Gastroesophageal sphincter (tissue), 4 donors: ENCODE results near the gene CNBD2. TPM values are rescaled to one million over a fixed set of nuclear protein-coding genes. Genes with fewer than 3 reads are reported as not detected.

Experiments
- ATAC-seq: fragments of 150-250 bp; one replicate; pipeline ENCODE4 v1.9.1; 2016; ENCODE audit warnings: mild to moderate bottlenecking, moderate library complexity
- H3K27ac ChIP-seq, 4 donors: fragments of 200-600 bp; sonication (generic) in 3 of 4; 1 replicate in 3 of 4; 2 replicates in 1 of 4; pipeline ENCODE4 v1.5.1; 2016 to 2019
- H3K27me3 ChIP-seq: fragments of 200-600 bp; sonication (generic); one replicate; pipeline ENCODE4 v1.5.1; 2019
- H3K36me3 ChIP-seq, 2 donors: fragments of 200-600 bp; sonication (generic); one replicate each; pipeline ENCODE4 v1.5.1; 2019; ENCODE audit warnings: control low read depth in 1 of 2
- H3K4me1 ChIP-seq, 3 donors: fragments of 200-600 bp; sonication (generic); 1 replicate in 2 of 3; 2 replicates in 1 of 3; pipeline ENCODE4 v1.5.1; 2016 to 2019; ENCODE audit warnings: control low read depth in 2 of 3
- H3K4me3 ChIP-seq, 2 donors: fragments of 200-600 bp; sonication (generic); one replicate each; pipeline ENCODE4 v1.5.1; 2019; ENCODE audit warnings: mild to moderate bottlenecking in 1 of 2, moderate library complexity in 1 of 2
- H3K9me3 ChIP-seq, 3 donors: fragments of 200-600 bp; sonication (generic); one replicate each; pipeline ENCODE4 v1.5.1; 2017 to 2019; ENCODE audit warnings: control low read depth in 2 of 3
- EP300 ChIP-seq: sonication (generic); formaldehyde crosslinking; IDR thresholded peaks from one replicate; pipeline ENCODE4 v1.6.1; 2017; ENCODE audit warnings: antibody characterized with exemption, mild to moderate bottlenecking
- POLR2A ChIP-seq, 2 donors: fragments of 450-650 bp; IDR thresholded peaks; one replicate each; pipeline ENCODE4 v1.6.1; 2017; ENCODE audit warnings: antibody characterized with exemption in 2 of 2, mild to moderate bottlenecking in 2 of 2, moderate library complexity in 1 of 2
- POLR2AphosphoS5 ChIP-seq: sonication (generic); formaldehyde crosslinking; IDR thresholded peaks from one replicate; pipeline ENCODE4 v1.6.1; 2017; ENCODE audit warnings: antibody characterized with exemption
- WGBS, 2 donors: methylation state at CpG; one replicate each; pipeline ENCODE4 v1.1.5; 2018; ENCODE audit warnings: low coverage in 1 of 2; 5-methylcytosine and 5-hydroxymethylcytosine counted together
- total RNA-seq, 4 donors: library from RNA; depleted of rRNA; stranded (reverse); fragments of >200 nt; gene quantifications; one replicate each; pipeline ENCODE4 v1.1.0, GENCODE V29; 2016
- TF ChIP-seq, protein P1 (sequence below), 4 experiments: fragments of 200-600 bp in 2 of 4; fragments of 450-650 bp in 2 of 4; sonication (generic) in 1 of 4; IDR thresholded peaks; one replicate each; pipeline ENCODE4 v1.5.1; 2017 to 2019; ENCODE audit warnings: antibody characterized with exemption in 4 of 4, mild to moderate bottlenecking in 2 of 4, moderate library complexity in 2 of 4

CNBD2 gene
- total RNA-seq, 4 donors from 2014 or later, result 4.1 to 6.8 (median 5.7) TPM

DNA sequence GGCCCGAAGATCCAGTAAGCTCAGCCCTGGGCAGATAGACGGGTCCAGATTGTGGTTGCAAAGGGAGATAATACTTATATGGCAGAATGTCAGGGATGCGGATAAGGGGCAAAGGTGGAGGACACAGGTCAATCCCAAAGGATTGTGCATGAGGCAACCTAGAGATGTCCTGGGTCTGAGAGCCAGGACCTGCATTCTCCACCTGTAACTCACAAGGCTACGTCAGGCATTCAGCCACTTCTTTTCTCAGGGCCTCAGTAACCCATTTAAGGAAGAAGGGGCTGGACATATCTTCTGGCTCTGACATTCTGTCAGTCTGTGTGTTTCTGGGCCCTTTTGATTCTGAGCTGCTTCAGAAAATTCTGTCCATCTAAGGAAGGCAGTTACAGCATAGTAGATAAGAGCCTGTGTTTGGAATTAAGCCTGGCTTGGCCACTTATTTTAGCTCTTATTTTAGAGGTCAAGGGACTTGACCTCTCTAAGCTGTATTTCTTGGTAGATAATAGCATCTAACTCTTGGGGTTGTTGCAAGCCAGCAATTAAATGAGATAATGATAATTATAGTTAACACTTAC lies 40.2 kb downstream of the CNBD2 start:
- Histone ChIP-seq H3K4me1 (no peaks in the 10 kb centered on the region), H3K4me3 (no peak overlapping the region), H3K27me3 (no peaks in the 10 kb centered on the region), H3K27ac (no peak overlapping the region), H3K9me3 (no peaks in the 10 kb centered on the region), H3K36me3 (no peaks in the 10 kb centered on the region)
- no peak for ATAC-seq
- TF ChIP-seq POLR2AphosphoS5, result no peak
- TF ChIP-seq EP300, result no peak
- TF ChIP-seq, protein P1, sequence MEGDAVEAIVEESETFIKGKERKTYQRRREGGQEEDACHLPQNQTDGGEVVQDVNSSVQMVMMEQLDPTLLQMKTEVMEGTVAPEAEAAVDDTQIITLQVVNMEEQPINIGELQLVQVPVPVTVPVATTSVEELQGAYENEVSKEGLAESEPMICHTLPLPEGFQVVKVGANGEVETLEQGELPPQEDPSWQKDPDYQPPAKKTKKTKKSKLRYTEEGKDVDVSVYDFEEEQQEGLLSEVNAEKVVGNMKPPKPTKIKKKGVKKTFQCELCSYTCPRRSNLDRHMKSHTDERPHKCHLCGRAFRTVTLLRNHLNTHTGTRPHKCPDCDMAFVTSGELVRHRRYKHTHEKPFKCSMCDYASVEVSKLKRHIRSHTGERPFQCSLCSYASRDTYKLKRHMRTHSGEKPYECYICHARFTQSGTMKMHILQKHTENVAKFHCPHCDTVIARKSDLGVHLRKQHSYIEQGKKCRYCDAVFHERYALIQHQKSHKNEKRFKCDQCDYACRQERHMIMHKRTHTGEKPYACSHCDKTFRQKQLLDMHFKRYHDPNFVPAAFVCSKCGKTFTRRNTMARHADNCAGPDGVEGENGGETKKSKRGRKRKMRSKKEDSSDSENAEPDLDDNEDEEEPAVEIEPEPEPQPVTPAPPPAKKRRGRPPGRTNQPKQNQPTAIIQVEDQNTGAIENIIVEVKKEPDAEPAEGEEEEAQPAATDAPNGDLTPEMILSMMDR (IDR thresholded peaks at IDR 0.05), result no peak
- WGBS, 2 donors, result 88 to 100% methylated on average over 1 to 3 of the region's 4 CpGs

GRCh38 chr20:36010076-36010475 lies 41.7 kb downstream of the CNBD2 start:
- Histone ChIP-seq H3K9me3 (no peaks in the 10 kb centered on the region), H3K27ac (no peak overlapping the region), H3K36me3 (no peaks in the 10 kb centered on the region), H3K4me3 (no peak overlapping the region), H3K27me3 (no peaks in the 10 kb centered on the region), H3K4me1 (no peaks in the 10 kb centered on the region)
- no peak for TF ChIP-seq EP300
- TF ChIP-seq, protein P1 (IDR thresholded peaks at IDR 0.05), result no peak
- no peak for TF ChIP-seq POLR2A (IDR thresholded peaks at IDR 0.05)
- TF ChIP-seq POLR2AphosphoS5, result no peak
- no peak for ATAC-seq
- WGBS, 2 donors, result 55% methylated on average over 4 of the region's 4 CpGs; no CpG with 5 or more reads in 1 of the 2 donors

- H3K4me1 ChIP-seq, result no peaks in the 10 kb centered on the region
- no peak for ATAC-seq
- H3K36me3 ChIP-seq, result no peaks in the 10 kb centered on the region
- TF ChIP-seq POLR2AphosphoS5 (no peak), POLR2A (IDR thresholded peaks at IDR 0.05) (no peak), EP300 (no peak)
- TF ChIP-seq, protein P1 (IDR thresholded peaks at IDR 0.05), result no peak
- WGBS, 2 donors, result 72 to 86% methylated on average over 1 to 3 of the region's 4 CpGs
- no peaks in the 10 kb centered on the region for H3K9me3 ChIP-seq
- H3K27me3 ChIP-seq, result no peaks in the 10 kb centered on the region
- H3K4me3 ChIP-seq, result no peak overlapping the region
- no peak overlapping the region for H3K27ac ChIP-seq
Measured at GRCh38 chr20:36010825-36011224, 42.4 kb downstream of the CNBD2 start.

DNA sequence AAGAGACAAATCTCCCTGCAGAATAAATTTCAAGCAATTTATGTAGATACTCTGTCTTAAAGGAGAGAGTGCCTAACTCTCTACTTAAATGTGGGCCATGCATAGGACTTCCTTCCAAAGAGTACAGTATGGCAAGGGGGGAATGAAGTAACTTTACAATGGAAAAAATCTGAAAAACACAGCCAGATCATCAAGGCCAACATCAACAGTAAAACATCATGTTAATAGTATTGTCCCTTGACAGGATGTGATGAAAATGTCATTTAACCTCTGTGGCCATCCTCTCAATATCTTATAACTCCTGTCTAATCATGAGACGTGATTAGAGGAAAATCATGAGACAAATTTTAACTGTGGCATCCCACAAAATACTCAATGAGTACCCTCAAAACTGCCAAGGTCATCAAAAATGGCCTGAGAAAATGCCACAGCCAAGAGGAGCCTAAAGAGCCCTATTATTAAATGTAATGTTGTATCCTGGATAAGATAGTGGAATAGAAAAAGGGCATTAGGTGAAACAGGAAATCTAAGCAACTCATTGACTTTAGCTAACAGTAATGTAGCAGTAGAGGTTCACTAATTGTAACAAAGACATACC lies 47.5 kb downstream of the CNBD2 start:
- Histone ChIP-seq H3K27me3 (no peaks in the 10 kb centered on the region), H3K36me3 (no peaks in the 10 kb centered on the region), H3K4me3 (no peak overlapping the region), H3K9me3 (no peaks in the 10 kb centered on the region), H3K27ac (no peak overlapping the region), H3K4me1 (peaks cover 3 to 21% (median 9%) of the 10 kb centered on the region in 3 donors)
- WGBS, 2 donors, result 89 to 90% methylated on average over 1 of the region's 1 CpG
- TF ChIP-seq EP300, result no peak
- TF ChIP-seq POLR2AphosphoS5, result no peak
- no peak for TF ChIP-seq POLR2A (IDR thresholded peaks at IDR 0.05)
- TF ChIP-seq, protein P1 (IDR thresholded peaks at IDR 0.05), result no peak
- ATAC-seq, result no peak
